Stimulated activated CD8-positive, alpha-beta memory T cell treated with anti-CD3 and anti-CD28 coated beads, Interleukin-12 subunit alpha, Interleukin-12 subunit beta, amount 100 ng/mL, for 24 hours (primary cell): Measurements from ENCODE around the gene RSF1.

Experiments used
- DNase-seq: peaks from one replicate; pipeline ENCODE4 v3.0.0-alpha.2; 2020; ENCODE audit errors: extremely low read depth

The RSF1 gene

GRCh38 chr11:77611921-77612320 is 208.6 kb downstream of the RSF1 start:
- DNase-seq = no peak
